AG09319 (cell line): ENCODE measurements around the gene CRBN.
A peak's percentile ranks its signal among the peaks of the same experiment; 100 is the strongest.

ENCODE experiments used
- DNase-seq: peaks from one replicate; pipeline ENCODE4 v3.0.0-alpha.2; 2010; ENCODE audit warnings: low read depth; ENCODE audit errors: extremely low read depth
- TF ChIP-seq, protein P1 (sequence below): IDR thresholded peaks from 2 replicates; pipeline ENCODE4 v1.5.1; 2011; ENCODE audit warnings: low read depth, mild to moderate bottlenecking, inconsistent platforms, low read length, moderate library complexity

CRBN gene

DNA sequence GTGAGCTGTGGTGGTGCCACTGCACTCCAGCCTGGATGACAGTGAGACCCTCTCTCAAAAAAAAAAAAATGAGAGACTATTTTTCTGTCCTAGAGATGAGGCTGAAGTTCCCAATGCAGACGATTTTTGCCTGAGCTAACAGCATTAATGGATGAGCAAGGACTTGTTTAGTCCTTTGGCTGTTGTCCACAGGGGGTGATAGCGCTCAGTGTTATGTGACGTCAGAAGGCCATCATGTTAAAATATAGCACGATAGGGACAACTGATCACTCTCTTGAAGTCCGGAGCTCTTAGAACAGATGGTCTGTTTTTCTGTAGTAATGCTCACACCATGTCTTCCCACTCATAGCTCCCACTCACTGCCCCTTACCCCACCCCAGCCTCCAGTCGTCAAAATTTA is 46.0 kb downstream of the CRBN start:
- TF ChIP-seq, protein P1, sequence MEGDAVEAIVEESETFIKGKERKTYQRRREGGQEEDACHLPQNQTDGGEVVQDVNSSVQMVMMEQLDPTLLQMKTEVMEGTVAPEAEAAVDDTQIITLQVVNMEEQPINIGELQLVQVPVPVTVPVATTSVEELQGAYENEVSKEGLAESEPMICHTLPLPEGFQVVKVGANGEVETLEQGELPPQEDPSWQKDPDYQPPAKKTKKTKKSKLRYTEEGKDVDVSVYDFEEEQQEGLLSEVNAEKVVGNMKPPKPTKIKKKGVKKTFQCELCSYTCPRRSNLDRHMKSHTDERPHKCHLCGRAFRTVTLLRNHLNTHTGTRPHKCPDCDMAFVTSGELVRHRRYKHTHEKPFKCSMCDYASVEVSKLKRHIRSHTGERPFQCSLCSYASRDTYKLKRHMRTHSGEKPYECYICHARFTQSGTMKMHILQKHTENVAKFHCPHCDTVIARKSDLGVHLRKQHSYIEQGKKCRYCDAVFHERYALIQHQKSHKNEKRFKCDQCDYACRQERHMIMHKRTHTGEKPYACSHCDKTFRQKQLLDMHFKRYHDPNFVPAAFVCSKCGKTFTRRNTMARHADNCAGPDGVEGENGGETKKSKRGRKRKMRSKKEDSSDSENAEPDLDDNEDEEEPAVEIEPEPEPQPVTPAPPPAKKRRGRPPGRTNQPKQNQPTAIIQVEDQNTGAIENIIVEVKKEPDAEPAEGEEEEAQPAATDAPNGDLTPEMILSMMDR, result no peak
- DNase-seq, result no peak

DNA sequence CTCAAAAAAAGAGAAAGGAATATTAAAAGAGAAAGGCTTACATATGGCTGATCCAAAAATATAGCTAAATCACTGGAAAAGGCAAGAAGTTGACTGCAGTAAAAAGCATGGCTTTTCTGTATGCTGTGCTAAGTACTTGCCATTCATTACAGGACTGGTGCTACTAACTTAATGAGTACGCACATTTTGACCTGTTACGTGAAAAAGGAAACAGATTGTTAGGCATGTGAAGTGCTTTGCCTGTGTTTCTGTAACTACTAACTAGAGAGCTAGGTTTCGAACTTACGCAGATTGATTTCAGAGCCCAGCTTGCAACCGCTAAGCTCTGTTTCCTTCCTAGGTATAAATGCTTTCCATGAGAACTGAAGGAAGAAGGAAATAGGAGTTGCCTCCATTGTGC is 49.9 kb downstream of the CRBN start:
- DNase-seq, result no peak
- TF ChIP-seq, protein P1, result no peak

DNA sequence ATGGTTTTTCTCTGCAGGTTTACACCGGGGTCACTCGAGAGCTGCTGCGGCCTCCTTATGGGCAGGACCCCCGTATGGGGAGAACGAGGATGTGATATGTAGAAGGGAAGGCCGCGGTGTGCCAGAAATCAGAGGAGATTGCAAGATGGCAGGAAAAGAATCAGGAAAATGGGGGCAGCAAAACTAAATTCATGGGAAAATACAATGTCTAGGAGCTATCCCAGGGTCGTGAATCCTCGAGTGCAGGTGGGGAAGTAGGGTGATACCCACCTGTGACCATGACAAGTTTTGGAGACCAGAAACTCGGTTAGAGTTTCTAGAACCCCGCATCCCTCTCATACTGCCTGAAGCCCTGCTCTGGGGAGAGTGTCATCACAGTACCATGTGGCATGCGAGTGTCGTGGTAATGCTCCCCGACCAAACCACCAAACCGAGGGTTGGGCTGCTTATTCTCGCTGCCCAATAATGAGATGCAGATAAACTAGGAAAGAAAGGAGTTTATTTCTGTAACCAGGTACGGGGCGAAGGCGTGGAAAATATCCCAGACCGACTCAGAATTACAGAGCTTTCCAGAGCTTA is 52.0 kb downstream of the CRBN start:
- TF ChIP-seq, protein P1, result no peak
- no peak for DNase-seq

DNA sequence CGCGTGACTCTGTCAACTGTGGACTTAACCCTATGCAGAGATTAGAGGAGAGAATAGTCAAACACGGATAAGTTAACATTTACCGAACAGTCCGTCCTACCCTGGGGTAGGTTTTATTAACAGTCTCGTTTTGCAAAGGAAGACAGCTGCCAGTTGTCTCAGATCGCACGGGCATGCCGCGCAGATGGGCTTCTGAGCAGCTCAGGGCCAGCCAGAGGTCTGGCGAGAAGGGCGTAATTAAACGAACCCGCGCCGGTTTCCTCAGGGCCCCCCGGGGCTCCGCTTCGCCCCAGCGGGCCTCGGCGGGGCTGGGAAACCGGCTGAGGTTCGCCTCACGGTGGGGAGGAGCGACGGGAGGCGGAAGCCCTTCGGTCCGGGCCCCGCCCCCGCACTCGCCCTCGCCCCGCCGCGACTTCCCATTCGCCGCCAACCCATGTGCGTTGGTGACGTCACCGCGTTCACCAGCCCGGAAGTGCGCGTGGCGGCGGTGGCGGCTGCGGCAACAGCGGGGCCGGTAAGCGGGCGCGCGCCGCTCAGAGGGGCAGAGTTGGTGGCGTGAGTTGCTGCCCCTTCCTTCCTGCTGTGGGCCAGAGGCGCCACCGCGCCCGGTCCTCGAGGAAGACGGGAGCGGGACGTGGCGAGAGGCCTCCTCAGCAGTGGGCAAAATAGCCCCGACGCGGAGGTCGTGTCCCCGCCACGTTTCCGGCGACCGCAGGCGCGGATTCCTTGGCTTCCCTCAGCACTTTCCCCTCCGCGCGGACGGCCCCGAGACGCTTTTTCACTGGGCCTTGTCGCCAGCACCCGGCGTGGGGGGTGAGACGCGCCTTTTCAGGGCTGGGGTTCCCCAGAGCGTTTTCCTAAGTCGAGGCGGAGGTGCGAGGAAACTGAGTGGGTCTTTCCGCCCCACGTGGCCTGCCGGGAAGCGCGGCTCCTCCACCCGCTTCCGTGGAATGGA is 52.7 kb downstream of the CRBN start, which contains the start of gene TRNT1:
Gene TRNT1, plus strand, starts transcription at position 464 of the 955 bp plus-strand sequence. CDS start 2,101 bp downstream, outside the sequence.
- TF ChIP-seq, protein P1, result no peak

DNA sequence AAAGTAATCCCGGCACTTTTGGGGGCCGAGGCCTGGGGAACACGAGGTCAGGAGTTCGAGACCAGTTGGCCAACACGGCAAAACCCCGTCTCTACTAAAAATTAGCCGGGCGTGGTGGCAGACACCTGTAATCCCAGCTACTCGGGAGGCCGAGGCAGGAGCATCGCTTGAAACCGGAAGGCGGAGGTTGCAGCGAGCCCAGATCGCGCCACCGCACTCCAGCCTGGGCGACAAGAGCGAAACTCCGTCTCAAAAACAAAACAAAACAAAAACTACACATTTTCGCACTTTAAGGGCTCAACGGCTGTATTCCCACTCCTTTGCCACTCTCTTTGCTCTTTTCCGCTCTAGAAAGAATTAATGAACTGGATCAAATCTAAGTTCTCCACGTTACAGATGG is 53.5 kb downstream of the CRBN start:
- TF ChIP-seq, protein P1, result no peak
- DNase-seq, result no peak

More for the DNA sequence above, 52.7 kb downstream of the CRBN start, which contains the start of gene TRNT1:
- peak; percentile 80 for DNase-seq

DNA sequence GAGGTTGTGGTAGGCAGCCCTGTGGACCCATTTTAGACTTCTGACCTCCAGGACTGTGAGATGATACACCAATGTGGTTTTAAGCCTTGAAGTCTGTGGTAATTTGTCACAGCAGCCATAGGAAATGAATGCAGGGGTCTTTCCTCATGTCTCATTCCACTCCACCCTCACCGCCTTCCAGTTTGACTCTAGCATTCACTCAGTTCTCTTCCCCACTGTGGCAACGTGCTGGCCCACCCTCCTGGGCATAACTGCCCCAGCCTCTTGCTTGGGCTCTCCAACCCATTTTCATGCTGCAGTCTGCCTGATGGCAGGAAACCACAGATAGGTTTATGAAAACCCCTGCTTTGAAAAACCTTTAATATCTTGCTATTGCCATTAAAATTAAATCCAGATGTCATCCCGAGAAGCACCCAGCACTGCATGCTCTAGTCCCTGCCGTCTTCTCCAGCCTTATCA is 60.1 kb downstream of the CRBN start:
- TF ChIP-seq, protein P1, result no peak
- DNase-seq, result no peak

DNA sequence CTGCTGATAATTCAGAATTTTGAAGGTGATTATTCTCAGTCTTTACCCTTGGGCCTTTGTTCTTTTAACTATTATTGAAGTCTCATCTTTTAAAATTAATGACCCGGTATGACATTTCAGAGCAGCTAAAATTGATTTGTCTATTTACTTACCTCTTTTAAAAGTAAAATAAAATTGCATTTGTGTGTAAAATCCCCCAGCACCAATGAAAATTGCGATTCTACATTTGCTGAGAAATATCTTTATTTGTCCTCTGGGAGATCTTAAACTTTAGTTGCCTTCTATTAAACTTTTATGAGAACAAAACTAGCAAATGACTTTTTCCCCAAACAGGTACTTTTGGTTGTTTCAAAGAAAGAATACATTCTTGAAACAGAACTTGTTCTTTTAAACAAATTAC is 61.8 kb downstream of the CRBN start:
- no peak for DNase-seq
- TF ChIP-seq, protein P1, result no peak
